GM18870 (cell line): ENCODE measurements around the gene NRSN1.

Experiments used
- ATAC-seq: cut with Tn5 transposase; IDR thresholded peaks from one replicate; pipeline ENCODE4 v1.9.1; 2021; ENCODE audit warnings: moderate library complexity; ENCODE audit not compliant: unreplicated experiment

Gene NRSN1

GRCh38 chr6:24125980-24126379 lies at the start of gene NRSN1:
TSS of gene NRSN1 (plus strand) at chr6:24126215. CDS start at chr6:24134328, 8,113 bp downstream.
- no peak for ATAC-seq

- no peak for ATAC-seq
Measured at GRCh38 chr6:24078200-24078599, 47.8 kb upstream of the NRSN1 start.

GRCh38 chr6:24079076-24079475 lies 46.9 kb upstream of the NRSN1 start:
- ATAC-seq: no peak

GRCh38 chr6:24080711-24081110 lies 45.3 kb upstream of the NRSN1 start:
- ATAC-seq: no peak

GRCh38 chr6:24089736-24090135 lies 36.3 kb upstream of the NRSN1 start:
- no peak for ATAC-seq

- ATAC-seq: no peak
Measured at GRCh38 chr6:24092407-24092806, 33.6 kb upstream of the NRSN1 start.

- no peak for ATAC-seq
Measured at GRCh38 chr6:24093381-24093780, 32.6 kb upstream of the NRSN1 start.

- peak; percentile 72 for ATAC-seq
Measured at GRCh38 chr6:24099181-24099580, 26.8 kb upstream of the NRSN1 start.

- no peak for ATAC-seq
Measured at GRCh38 chr6:24100024-24100769, 25.8 kb upstream of the NRSN1 start.

GRCh38 chr6:24100770-24101155 lies 25.3 kb upstream of the NRSN1 start:
- no peak for ATAC-seq

- no peak for ATAC-seq
Measured at GRCh38 chr6:24105191-24105590, 20.8 kb upstream of the NRSN1 start.

- ATAC-seq: no peak
Measured at GRCh38 chr6:24106291-24106690, 19.7 kb upstream of the NRSN1 start.

- no peak for ATAC-seq
Measured at GRCh38 chr6:24107294-24107693, 18.7 kb upstream of the NRSN1 start.

- ATAC-seq: no peak
Measured at GRCh38 chr6:24108056-24108455, 18.0 kb upstream of the NRSN1 start.

- ATAC-seq: no peak
Measured at GRCh38 chr6:24110417-24110816, 15.6 kb upstream of the NRSN1 start.

GRCh38 chr6:24113891-24114290 lies 12.1 kb upstream of the NRSN1 start:
- no peak for ATAC-seq

GRCh38 chr6:24117021-24117420 lies 9.0 kb upstream of the NRSN1 start:
- no peak for ATAC-seq

- no peak for ATAC-seq
Measured at GRCh38 chr6:24122139-24122538, 3.9 kb upstream of the NRSN1 start.

GRCh38 chr6:24126586-24127192 lies 674 bp downstream of the NRSN1 start:
- ATAC-seq: peak; percentile 69

GRCh38 chr6:24127316-24127715 lies 1.3 kb downstream of the NRSN1 start:
- ATAC-seq: no peak

GRCh38 chr6:24131751-24132150 lies 5.7 kb downstream of the NRSN1 start:
- no peak for ATAC-seq

GRCh38 chr6:24139080-24139479 lies 13.1 kb downstream of the NRSN1 start:
- ATAC-seq: no peak

GRCh38 chr6:24139639-24140038 lies 13.6 kb downstream of the NRSN1 start:
- ATAC-seq: no peak
